ENCODE data around the gene OSBPL7. TPM values are rescaled to one million over a fixed set of nuclear protein-coding genes. Genes with fewer than 3 reads are reported as not detected.
"Not testable (repeated sequence)": the region's sequence is repeated elsewhere in the genome, so short reads cannot be mapped to it uniquely, and the experiment has no call there.

The OSBPL7 gene
- total RNA-seq, 4 donors from 2014 or later = 1.1 to 4.6 (median 1.6) TPM

GRCh38 chr17:47774331-47774730 is 47.3 kb downstream of the OSBPL7 start:
- TF ChIP-seq CTCF (IDR thresholded peaks at IDR 0.05) = no peak
- no peak for TF ChIP-seq POLR2A (IDR thresholded peaks at IDR 0.05)
- H3K27me3 ChIP-seq = peaks cover 5 to 85% (median 7%) of the 10 kb centered on the region in 4 donors
- no peaks in the 10 kb centered on the region for H3K4me1 ChIP-seq
- WGBS, 2 donors = 70 to 74% methylated on average over 2 to 4 of the region's 4 CpGs
- no peaks in the 10 kb centered on the region for H3K36me3 ChIP-seq
- no peak for DNase-seq
- intact Hi-C loops (cut with DNase I) = no loop called here
- no peak overlapping the region for H3K4me3 ChIP-seq
- H3K9me3 ChIP-seq = peaks cover 0 to 4% (median 0%) of the 10 kb centered on the region in 3 donors
- H3K27ac ChIP-seq = no peak overlapping the region

GRCh38 chr17:47773649-47774048 is 47.9 kb downstream of the OSBPL7 start:
- H3K4me1 ChIP-seq; H3K27ac ChIP-seq; H3K36me3 ChIP-seq; intact Hi-C loops (cut with DNase I); DNase-seq; H3K9me3 ChIP-seq; H3K4me3 ChIP-seq: not testable (repeated sequence)
- 88 to 90% methylated on average over 9 of the region's 9 CpGs for WGBS, 2 donors
- peaks cover 5 to 78% (median 7%) of the 10 kb centered on the region in 4 donors for H3K27me3 ChIP-seq

GRCh38 chr17:47763913-47764582 is 57.5 kb downstream of the OSBPL7 start:
- no peak overlapping the region for H3K27ac ChIP-seq
- 46 to 62% methylated on average over 3 of the region's 3 CpGs for WGBS, 2 donors
- intact Hi-C loops (cut with DNase I) = no loop called here
- TF ChIP-seq CTCF (IDR thresholded peaks at IDR 0.05) = no peak
- TF ChIP-seq POLR2A (IDR thresholded peaks at IDR 0.05) = no peak
- peaks cover 0 to 37% (median 0%) of the 10 kb centered on the region in 4 donors for H3K27me3 ChIP-seq
- H3K4me1 ChIP-seq = no peaks in the 10 kb centered on the region
- no peak overlapping the region for H3K4me3 ChIP-seq
- H3K36me3 ChIP-seq = no peaks in the 10 kb centered on the region
- DNase-seq = no peak
- H3K9me3 ChIP-seq = peaks cover 0 to 16% (median 7%) of the 10 kb centered on the region in 3 donors

- H3K27ac ChIP-seq = no peak overlapping the region
- DNase-seq = no peak
- H3K9me3 ChIP-seq = peaks cover 0 to 16% (median 7%) of the 10 kb centered on the region in 3 donors
- intact Hi-C loops (cut with DNase I) = no loop called here
- no peak for TF ChIP-seq CTCF (IDR thresholded peaks at IDR 0.05)
- TF ChIP-seq POLR2A (IDR thresholded peaks at IDR 0.05) = no peak
- WGBS, 2 donors = 87 to 96% methylated on average over 2 of the region's 2 CpGs
- no peaks in the 10 kb centered on the region for H3K4me1 ChIP-seq
- no peak overlapping the region for H3K4me3 ChIP-seq
- no peaks in the 10 kb centered on the region for H3K36me3 ChIP-seq
- peaks cover 0 to 36% (median 0%) of the 10 kb centered on the region in 4 donors for H3K27me3 ChIP-seq
Measured at GRCh38 chr17:47762728-47763127, 58.9 kb downstream of the OSBPL7 start.

- 64 to 74% methylated on average over 5 of the region's 5 CpGs for WGBS, 2 donors
- H3K9me3 ChIP-seq = peaks cover 0 to 22% (median 7%) of the 10 kb centered on the region in 3 donors
- no peaks in the 10 kb centered on the region for H3K36me3 ChIP-seq
- H3K4me3 ChIP-seq = no peak overlapping the region
- H3K27ac ChIP-seq = no peak overlapping the region
- intact Hi-C loops (cut with DNase I) = no loop called here
- TF ChIP-seq POLR2A (IDR thresholded peaks at IDR 0.05) = no peak
- no peak for TF ChIP-seq CTCF (IDR thresholded peaks at IDR 0.05)
- no peaks in the 10 kb centered on the region for H3K4me1 ChIP-seq
- H3K27me3 ChIP-seq = peaks cover 0 to 38% (median 0%) of the 10 kb centered on the region in 4 donors
- DNase-seq = no peak
Measured at GRCh38 chr17:47760409-47761140, 61.0 kb downstream of the OSBPL7 start.

Measured in esophagus squamous epithelium (tissue), 5 donors.